AG10803 (cell line): ENCODE measurements around the gene RAMP1.

Source experiments
- DNase-seq: peaks from one replicate; pipeline ENCODE4 v3.0.0; 2010; ENCODE audit warnings: low read depth
- H3K4me3 ChIP-seq: 2 replicates; pipeline ENCODE4 v1.5.1; 2011; ENCODE audit warnings: mild to moderate bottlenecking, low read length, control low read depth
- CTCF ChIP-seq: conservative IDR thresholded peaks from 2 replicates; pipeline ENCODE4 v1.5.1; 2011; ENCODE audit warnings: mild to moderate bottlenecking, low read length, control low read depth, inconsistent platforms

RAMP1 gene

GRCh38 chr2:237889811-237890210 is 30.4 kb downstream of the RAMP1 start:
- no peak overlapping the region for H3K4me3 ChIP-seq
- DNase-seq: no peak
- TF ChIP-seq CTCF: no peak

- no peak for TF ChIP-seq CTCF
- no peak for DNase-seq
- H3K4me3 ChIP-seq: no peak overlapping the region
Observed at GRCh38 chr2:237892478-237892877, 33.1 kb downstream of the RAMP1 start.

- DNase-seq: no peak
- H3K4me3 ChIP-seq: no peak overlapping the region
- no peak for TF ChIP-seq CTCF
Observed at GRCh38 chr2:237892984-237893595, 33.7 kb downstream of the RAMP1 start.

- no peak for DNase-seq
- no peak for TF ChIP-seq CTCF
Observed at GRCh38 chr2:237894396-237894979, 35.1 kb downstream of the RAMP1 start.

GRCh38 chr2:237894986-237895543 is 35.6 kb downstream of the RAMP1 start:
- no peak overlapping the region for H3K4me3 ChIP-seq
- DNase-seq: no peak
- TF ChIP-seq CTCF: no peak

More at GRCh38 chr2:237894396-237894979, 35.1 kb downstream of the RAMP1 start:
- H3K4me3 ChIP-seq: no peak overlapping the region

- peak; percentile 30 for DNase-seq
- no peak for TF ChIP-seq CTCF
- H3K4me3 ChIP-seq: no peak overlapping the region
Observed at GRCh38 chr2:237895544-237896506, 36.4 kb downstream of the RAMP1 start.
